T-helper 1 cell (primary cell): ENCODE results near the gene LRRN4CL.
A peak's percentile ranks its signal among the peaks of the same experiment; 100 is the strongest.
"Not testable (repeated sequence)": the region's sequence is repeated elsewhere in the genome, so short reads cannot be mapped to it uniquely, and the experiment has no call there.

Source experiments
- DNase-seq, 5 donors: peaks; one replicate each; pipeline ENCODE4 v3.0.0-alpha.2; 2012 to 2020
- total RNA-seq, 4 donors: gene quantifications; one replicate each; lab custom pipeline; 2026; lab: John Stamatoyannopoulos, UW

Gene LRRN4CL
- 0 to 0.27 (median 0.16) reads per million in 4 donors for total RNA-seq

DNA sequence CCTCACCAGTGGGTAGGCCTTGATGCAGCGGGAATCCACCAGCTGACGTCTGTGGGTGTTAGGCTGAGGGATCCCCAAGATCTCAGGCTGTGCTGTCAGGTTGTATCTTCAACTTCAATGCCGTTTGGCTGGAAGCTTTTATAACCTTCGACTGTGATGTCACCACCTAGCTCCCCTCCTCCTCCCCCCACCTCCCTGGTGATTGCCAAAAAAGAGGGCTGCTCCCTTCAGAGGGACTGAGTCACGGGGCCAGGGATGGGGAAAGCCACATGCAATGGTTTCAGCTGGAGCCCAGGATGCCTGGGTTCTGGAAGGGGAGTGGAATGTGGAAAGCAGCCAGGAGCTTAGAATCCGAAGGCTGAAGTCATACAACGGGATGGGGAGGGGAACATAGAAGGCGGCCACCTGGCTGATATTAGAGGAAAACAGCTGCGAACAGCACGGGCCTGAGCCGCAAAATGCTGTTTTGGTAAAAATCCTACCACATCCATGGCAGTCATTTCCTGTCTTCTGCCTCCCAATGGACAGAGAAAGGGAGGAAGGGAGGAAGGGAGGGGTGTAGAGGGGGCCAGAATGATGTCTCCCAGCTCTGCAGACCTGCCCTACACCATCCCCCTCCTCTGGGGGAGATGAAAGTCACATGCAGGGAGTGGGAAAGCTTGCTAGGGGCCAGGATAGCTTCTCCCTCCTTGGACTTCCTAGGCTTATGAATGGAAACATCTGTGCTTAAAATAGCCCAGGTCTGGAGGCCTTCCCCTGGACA, at the start of gene LRRN4CL:
Gene LRRN4CL, minus strand, starts transcription at position 110 of the 763 bp plus-strand sequence. CDS start 1,022 bp downstream, outside the sequence.
- DNase-seq: no peak

DNA sequence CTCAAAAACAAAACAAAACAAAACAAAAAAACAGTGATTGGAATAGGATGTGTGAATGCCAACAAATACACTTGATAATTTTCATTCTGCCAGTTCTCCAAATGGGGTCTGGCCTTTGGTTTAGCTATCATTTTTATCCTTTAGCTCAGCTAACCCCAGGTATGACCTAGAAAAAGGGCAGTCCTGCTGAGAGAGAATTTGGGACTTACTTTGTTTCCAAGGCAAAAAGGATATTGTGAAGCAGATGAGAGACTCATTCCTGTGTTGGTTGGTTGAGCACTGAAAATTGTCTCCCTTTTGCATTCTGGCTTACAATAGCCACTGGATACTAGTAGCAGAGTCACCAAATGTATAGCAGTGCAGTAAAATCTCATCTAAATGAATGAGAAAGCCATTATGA, 47.9 kb upstream of the LRRN4CL start:
- no peak for DNase-seq

DNA sequence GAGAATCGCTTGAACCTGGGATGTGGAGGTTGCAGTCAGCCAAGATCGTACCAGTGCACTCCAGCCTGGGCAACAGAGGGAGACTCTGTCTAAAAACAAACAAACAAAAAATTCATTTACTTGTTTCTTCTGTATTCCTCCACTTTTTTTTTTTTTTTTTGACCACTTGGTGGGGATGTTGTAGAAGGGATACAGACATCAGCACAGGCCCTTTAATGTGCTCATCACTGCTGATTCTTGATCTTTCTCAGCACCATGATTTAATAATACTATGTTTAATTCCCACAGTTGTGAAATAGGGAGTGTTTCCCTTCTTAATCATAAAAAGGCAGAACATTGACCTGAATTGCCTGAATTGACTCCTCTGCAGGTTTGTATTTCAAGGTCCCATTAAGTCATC, 43.5 kb upstream of the LRRN4CL start:
- DNase-seq: peak in 1 of 5 donors; percentile 42

DNA sequence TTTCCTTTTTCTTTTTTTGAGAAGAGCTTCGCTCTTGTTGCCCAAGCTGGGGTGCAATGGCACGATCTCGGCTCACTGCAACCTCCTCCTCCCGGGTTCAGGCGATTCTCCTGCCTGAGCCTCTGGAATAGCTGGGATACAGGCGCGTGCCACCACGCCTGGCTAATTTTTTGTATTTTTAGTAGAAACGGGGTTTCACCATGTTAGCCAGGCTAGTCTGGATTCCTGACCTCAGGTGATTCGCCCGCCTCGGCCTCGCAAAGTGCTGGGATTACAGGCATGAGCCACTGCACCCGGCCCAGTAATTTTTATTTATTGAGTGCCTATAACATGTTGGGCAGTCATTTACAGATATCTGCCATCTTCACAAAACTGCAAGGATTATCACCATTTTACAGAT, 40.7 kb upstream of the LRRN4CL start:
- DNase-seq: not testable (repeated sequence)

DNA sequence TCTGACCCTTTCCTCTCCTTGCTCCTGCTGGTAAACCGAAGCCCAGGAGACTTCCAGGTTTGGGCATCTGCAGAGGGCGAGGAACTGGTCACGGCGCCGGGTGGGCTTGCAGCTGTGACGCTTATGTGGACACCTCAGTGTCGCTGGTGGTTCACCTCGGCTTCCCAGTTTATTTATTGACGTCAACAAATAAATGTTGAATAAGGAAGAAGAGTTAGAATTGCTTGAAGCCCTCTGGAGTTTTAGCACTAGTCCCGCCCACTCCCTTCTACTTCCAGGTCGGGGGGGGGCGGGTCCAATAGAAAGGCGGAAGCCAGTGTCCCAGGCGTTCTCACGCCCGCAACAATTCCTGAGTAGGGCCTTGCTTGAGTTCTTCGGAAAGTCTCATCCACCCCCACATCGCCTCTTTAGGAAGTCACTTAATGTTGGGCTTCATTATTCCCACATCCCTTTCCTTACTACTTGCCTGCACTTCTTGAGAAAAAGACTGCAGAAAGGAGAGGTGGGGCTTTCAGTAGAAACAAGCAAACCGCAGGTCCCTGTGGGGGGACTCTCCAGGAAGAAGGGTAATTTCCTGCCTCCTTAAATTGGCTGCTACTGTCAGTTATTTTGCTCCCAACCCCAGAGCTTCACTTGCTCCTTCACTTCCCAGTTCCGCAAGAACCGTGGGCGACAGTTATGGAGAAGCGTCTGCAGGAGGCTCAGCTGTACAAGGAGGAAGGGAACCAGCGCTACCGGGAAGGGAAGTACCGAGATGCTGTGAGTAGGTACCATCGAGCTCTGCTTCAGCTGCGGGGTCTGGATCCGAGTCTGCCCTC, 39.0 kb upstream of the LRRN4CL start, which contains the start of gene TTC9C:
Gene TTC9C, plus strand, starts transcription at position 316 of the 818 bp plus-strand sequence. Its CDS starts 363 bp downstream, at position 679.
- peak; percentile 68 to 87 (median 82) for DNase-seq

DNA sequence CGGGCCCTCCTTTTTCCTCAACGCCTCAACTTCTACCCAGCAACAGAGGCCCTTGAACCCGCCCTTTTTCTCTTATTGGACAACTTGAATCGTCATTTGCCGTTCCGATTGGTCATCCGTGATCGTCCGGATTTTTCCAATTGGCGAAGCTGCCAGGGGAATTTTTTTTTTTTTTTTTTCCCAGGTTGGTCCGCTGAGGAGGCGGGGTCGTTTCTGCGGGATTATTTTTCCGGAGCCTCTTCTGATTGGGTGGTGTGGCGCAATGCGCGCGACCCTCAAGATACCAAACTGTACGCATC, 38.5 kb upstream of the LRRN4CL start:
- DNase-seq: peak; percentile 69 to 96 (median 81)

DNA sequence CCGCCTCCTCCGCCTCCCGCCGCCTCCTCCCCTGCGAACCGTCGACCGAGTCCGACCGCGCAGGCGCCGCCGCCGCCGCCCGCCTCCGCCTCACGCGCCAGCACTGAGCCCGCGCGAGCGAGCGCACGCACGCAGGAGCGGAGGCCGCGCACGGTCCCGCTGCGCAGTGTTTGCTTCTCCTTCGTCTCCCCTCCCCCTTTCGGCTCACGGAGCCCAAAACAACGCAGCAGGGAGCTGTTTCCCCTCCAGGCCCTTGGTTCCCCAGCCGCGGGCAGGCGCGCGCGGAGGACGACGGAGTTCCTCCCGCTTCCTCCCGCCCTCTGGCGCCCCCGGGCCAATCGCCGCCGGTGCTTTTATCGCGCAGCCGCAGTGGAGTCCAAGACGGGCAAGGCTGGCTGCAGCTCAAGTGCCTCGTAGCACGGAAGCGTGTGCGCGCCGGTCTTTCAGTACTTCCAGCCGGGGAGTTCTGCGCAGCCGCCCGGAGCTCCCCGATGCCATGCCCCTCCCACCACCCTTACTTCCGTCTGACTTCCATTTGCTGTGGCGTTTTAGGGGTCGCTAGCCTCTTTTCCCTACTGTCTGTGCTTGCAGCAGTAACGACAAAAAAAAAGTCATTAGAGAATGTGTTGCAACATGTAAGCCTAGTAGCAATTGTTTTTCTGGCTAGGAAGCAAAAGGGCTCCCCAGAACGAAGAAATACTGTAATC, 38.0 kb upstream of the LRRN4CL start, which contains the start of gene HNRNPUL2:
Gene HNRNPUL2, minus strand, starts transcription at position 293 of the 707 bp plus-strand sequence. CDS start 301 bp downstream, outside the sequence.
- peak; percentile 98 to 99 (median 99) for DNase-seq

DNA sequence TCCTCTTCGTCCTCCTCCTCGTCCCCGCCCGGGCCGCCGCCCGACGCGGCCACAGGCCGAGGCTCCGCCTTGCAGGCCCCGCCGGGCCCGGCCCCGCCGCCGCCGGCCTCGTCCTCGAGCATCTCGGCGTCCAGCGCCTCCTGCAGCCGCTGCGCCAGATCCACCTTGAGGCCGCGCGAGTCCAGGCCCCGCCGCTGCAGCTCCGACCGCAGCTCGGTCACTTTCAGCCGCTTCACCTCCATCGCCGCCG, 37.5 kb upstream of the LRRN4CL start:
- no peak for DNase-seq

DNA sequence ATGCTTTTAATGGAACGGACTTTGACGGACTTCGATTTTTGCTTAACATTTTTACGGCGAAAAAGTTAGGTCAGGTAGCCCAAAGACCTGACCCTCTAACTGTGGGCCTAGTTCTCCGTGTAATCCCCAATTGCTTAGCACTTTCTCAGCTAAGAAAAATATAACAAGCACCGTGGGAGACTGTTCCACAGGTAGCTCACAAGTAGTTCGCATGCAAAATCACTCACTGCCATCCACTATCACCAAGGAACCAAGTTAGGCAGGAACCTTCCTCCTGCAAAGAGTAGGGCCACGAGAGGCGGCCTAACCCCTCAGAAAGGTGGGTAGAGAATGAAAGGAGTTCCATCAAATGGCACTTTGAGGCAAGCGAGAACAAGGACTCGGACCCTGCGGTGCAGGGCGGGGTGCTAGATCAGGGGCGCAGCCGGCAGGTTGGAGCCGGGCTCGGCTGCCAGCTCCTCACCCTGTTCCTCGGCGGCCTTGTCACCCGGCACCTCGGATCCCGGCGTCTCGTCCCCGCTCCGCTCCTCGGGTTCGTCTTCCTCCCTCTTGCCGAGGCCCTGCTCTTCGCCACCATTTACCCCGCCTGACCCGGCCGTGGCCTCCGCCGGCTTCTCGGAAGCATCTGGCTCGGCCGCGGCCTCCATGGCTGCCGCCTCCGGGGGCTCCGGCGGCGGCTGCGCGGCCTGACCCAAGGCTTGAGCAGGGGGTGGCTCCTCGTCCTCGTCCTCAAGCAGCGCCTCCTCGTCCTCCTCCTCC, 37.0 kb upstream of the LRRN4CL start:
- DNase-seq: peak in 1 of 5 donors; percentile 23

DNA sequence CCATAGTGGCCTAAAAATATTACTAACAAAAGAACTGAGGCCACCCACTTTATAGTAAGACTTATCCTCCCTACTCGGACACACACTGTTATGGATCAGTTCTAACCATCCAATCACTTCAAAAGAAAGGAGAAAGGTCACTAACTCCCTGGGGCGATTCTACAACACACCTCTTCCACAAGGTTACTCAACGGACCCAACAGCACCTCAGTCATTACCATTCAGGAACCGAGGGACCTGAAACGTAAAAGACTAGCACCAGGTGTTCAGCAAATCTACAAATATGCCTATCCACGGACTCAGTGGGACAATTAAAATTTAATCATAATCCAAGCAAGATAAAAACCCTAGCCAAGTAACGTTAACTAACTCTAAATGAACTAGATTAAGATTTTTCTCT, 36.3 kb upstream of the LRRN4CL start:
- DNase-seq: no peak

DNA sequence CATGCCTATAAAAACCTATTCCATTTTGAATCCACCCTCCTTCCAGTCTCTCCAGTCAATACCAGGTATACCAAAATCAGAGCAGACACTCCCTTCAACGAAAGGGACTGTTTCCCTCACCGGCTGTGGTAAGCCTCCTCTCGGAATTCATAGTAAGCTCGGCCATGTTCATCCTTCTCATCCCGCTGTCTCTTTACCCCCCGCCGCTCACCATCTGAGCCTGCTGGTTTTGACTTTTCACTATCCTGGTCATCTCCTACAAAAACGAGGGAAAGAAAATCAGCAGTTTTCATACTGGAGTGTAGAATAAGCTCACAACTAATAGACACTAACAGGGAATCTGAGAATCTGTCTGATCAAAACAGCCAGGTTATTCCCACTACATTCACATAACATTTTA, 34.8 kb upstream of the LRRN4CL start:
- DNase-seq: no peak

DNA sequence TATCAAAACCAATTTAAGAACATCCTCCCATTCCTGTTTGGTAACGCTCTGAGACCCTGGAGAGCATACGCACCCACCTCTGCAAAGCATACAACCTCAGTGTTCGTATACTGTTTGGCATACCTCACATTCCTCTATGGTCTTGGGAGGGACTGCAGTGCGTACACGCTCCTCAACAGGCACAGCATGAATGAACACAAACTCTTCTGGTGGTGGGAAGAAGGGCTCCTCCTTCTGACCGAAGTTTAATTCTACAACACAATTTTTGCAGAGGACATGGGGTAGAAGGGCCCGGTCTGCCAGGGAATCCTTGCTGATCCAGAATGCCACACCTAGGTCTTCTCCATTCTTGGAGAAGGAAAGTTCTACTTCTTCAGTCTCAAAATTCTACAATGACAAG, 32.7 kb upstream of the LRRN4CL start:
- DNase-seq: no peak

DNA sequence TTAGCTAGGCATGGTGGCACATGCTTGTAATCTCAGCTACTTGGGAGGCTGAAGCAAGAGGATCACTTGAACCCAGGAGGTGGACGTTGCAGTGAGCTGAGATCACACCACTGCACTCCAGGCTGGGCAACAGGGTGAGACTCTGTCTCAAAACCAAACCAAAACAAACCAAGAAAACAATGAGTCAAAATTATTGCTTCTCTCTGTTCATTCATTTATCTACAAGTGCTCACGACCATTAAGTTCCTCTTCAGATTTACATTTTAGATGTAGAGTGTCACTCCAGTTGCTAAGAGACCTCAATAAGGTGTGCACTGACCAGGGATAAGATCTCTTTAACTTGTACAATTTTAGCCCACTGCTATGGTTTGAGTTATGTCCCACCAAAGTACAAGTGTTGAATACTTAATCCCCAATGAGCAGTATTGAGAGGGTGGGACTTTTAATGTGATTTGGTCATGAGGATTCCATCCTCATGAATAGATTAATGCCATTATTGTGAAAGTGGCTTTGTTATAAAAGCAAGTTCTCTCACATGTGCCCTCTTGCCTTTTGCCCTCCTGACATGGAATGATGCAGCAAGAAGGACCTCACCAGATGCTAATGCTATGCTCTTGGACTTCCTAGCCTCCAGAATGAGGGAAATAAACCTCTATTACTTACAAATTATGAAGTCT, 30.1 kb upstream of the LRRN4CL start:
- DNase-seq: no peak

DNA sequence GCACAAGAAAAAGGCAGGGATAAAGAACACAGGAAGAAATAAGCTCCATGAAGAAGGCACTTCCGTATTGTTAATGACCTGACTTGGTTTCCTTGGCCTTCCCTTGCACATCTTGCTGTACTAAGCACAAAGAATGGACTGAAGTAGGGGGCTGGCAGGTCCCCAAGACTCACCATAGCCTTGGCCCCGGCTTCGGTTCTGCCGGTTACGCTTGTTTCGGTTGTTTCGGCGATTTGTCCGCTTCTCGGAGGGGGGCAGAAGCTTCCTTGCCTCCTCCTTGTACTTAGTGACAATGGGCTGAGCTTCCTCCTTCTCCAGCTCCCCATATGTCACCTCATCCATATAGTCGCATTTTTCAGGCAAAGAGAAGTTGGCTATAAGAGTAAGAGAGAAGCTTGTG, 27.5 kb upstream of the LRRN4CL start:
- DNase-seq: no peak

DNA sequence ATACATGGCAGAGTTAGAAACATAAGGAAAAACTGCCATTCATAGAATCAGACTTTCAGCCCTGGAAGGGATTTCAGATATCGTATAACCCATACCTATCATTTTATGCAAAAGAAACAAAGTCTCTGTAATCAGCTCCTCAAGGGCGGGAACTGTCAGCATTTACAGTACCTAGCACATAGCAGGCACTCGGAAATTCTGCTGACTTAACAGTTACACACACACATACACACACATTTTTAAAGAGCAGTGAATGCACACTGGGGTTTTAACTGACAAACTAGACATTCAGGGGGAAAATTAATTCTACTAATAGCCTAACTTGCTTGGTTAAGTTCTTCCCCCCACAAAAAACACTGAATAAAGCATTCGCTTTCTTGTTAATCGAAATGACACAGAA, 26.9 kb upstream of the LRRN4CL start:
- DNase-seq: no peak

DNA sequence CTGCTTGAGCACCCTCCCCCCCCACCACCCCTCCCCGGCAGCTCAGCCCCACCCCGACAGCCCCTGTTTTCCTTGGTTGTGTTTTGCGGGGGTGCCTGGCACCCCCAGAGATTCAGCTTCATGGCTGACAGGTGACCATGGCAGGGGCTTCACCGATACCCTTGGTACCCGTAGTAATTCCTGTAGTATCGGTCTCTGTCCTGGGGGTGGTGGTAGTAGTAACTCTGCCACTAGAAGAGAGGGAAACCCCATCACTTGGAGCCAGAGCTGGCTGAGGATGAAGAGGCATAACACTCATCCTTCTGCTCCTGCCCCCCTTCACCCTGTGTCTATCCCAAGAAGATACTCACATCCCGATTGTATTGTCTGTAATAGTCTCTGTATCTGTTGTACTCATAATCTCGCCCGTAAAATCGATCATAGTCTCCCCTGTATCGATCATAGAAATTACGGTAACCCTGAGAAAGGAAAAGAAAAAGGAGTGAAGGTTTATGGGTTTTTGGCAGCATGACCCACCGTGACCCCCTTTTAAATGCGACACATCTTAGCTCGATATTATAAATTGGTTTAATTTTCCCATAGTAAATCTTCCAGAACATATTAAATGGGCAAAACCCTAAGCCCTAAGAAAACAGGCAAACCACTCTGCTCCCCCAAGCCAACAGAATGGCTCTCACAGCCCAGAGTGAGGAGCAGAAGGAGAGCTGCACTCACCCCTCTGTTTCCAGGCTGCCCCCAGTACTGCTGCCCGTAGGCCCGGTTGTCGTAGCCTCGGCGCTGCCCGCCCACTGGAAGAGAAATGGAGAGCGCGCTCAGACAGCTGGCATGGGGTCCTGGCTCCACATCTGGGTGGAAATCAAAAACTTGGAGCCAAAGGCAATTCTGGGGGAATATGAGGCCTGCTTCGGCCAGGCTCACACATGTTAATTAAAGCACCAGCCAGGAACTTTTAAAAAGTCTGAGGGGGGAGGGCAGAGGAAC, 26.1 kb upstream of the LRRN4CL start:
- DNase-seq: no peak

DNA sequence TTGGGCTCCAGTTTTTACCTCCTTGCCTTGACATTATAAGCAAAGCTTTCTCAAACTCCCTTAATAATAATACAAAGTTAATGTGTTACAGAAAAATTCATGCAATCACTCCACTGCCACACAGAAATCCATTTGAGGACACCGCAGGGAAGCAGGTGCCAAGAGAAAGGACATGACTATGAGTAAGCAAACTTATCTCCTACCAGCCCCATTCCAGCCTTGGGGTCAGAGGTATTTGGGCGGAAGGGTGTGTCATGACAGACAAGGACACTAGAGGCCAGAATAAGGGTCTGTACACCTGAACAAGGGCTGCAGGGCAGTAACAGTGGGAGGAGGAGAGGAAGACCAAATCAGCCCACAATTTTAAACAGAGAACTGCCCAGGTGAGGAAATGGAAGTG, 24.0 kb upstream of the LRRN4CL start:
- DNase-seq: no peak

DNA sequence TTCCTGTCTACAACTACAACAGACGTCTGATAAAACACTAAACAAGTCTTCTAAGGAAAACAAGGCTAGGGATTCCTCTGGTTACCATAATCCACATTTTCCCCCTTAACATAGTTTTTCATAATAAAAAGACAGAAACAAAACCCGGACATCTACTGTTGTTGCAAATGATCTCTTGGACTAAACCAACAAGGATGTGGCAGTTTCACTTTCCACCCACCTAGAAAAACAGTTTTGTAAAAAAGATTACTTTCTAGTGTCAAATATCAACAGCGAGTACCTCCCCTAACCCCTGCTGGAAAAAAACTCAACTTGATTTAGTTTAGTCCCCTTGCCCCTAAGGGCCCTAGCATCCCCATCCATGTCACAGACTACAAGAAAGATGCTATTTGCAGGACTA, 23.5 kb upstream of the LRRN4CL start:
- DNase-seq: peak in 1 of 5 donors; percentile 64

DNA sequence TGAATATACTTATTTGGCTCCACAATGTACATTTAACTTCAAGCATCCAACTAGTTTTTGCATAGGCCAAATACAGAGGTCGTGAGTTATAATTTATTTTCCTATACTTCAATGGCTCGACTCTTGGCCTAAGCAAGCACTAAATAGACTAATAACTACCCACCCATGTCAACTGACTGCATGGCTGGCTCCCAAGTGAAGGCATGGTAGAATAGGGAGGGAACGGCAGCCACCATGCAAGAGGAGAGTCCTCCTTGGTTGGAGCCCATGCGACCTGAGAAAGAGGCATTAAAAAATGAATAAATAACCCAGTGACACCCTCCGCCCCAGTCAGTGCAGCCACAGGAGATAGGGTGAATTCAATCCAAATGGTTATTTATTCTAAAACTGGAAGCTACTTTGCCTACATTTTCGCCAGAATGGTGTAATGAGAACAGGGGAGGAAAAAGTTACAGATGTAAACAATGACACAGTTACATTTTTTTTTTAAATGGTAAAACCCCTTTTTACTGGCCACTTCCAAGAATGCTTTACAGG, 23.0 kb upstream of the LRRN4CL start:
- DNase-seq: no peak

DNA sequence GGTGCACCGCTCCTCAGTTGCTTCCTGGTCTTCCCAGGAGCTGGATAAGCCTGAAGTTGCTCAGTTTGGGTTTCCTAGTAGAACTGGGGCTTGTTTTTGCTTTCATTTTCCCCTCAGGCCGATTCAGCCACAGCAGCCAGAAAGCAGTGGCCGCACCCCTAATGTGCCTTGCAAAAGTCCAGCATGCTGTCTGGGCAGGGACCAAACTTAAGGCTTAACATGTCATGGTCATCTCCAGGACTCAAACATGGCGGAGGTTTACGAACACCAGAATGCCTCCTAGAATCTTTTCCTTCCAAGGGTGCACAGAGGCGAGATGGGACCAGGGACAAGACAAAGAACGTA, 20.6 kb upstream of the LRRN4CL start:
- DNase-seq: peak in 1 of 5 donors; percentile 20
